ENCODE data around the gene RAD18. TPM values are rescaled to one million over a fixed set of nuclear protein-coding genes. Genes with fewer than 3 reads are reported as not detected.

The RAD18 gene
- total and polyA plus RNA-seq, 9 of the 15 experiments (the other 6 are each of a cell fraction or from before 2014, with no cell fraction given) = 19.2 to 49.4 (median 34.4) TPM

- Histone ChIP-seq H3K27me3 (ENCODE audit: control insufficient read depth in 2 of 2, insufficient read depth in 2 of 2, low read length in 2 of 2) (peaks cover 8 to 26% of the 10 kb centered on the region in 2 experiments; a peak in 4 of 5 replicates), H3K9ac (ENCODE audit: insufficient read depth in 1 of 2, low read depth in 2 of 2, low read length in 2 of 2) (no peak overlapping the region), H3K9me3 (replicated peaks; ENCODE audit: control insufficient read depth, insufficient read depth, low read depth, low read length) (no peaks in the 10 kb centered on the region), H2AFZ (ENCODE audit: low read depth, low read length) (no peak overlapping the region), H3K27ac (ENCODE audit: extremely low read depth, low read depth, low read length) (no peak overlapping the region), H3K4me1 (replicated peaks in 1 of 2; ENCODE audit: control insufficient read depth in 2 of 2, insufficient read depth in 2 of 2, low read length in 2 of 2) (no peaks in the 10 kb centered on the region), H3K4me2 (ENCODE audit: insufficient read depth, low read length) (no peak overlapping the region), H4K20me1 (replicated peaks; ENCODE audit: control insufficient read depth, insufficient read depth, low read length) (no peaks in the 10 kb centered on the region), H3K9me1 (ENCODE audit: control insufficient read depth, insufficient read depth, low read length) (no peaks in the 10 kb centered on the region), H3K36me3 (ENCODE audit: control insufficient read depth, insufficient read depth, low read length) (no peaks in the 10 kb centered on the region), H3K79me2 (ENCODE audit: control insufficient read depth, insufficient read depth, low read length) (no peaks in the 10 kb centered on the region), H3K4me3 (no peak overlapping the region)
- intact Hi-C loops (cut with micrococcal nuclease) (no loop called here), in situ Hi-C loops (cut with MboI) (no loop called here)
- ATAC-seq (no peak), FAIRE-seq (no peak), DNase-seq (ENCODE audit: extremely low read depth in 1 of 4, low spot score in 3 of 4) (no peak)
- 0% methylated on average over 2 of the region's 2 CpGs for WGBS (ENCODE audit: insufficient coverage, low coverage, missing lambda C conversion rate)
- POLR2A ChIA-PET = interaction anchor here (0.6 kb wide), 2 partner anchors 33 to 1873 kb away, joined by 3 read pairs; no protein-coding TSS in a partner anchor
- CTCF ChIA-PET (ENCODE audit: low intra/inter-chr PET ratio) = no interaction called here
- no TSS peak for BruUV-seq (replicated peaks)
- TF ChIP-seq ZNF354B (CRISPR knock-in tag; IDR thresholded peaks at IDR 0.05) = no peak
- no peak for TF ChIP-seq ZFP91 (CRISPR knock-in tag; IDR thresholded peaks at IDR 0.05)
- no peak for TF ChIP-seq HNRNPLL (IDR thresholded peaks at IDR 0.05; ENCODE audit: low read depth, low read length, poor library complexity, severe bottlenecking)
- TF ChIP-seq ZNF436 (CRISPR knock-in tag; IDR thresholded peaks at IDR 0.05) = no peak
- TF ChIP-seq NR2F6 (CRISPR knock-in tag; IDR thresholded peaks at IDR 0.05) = no peak
- TF ChIP-seq, protein P1, sequence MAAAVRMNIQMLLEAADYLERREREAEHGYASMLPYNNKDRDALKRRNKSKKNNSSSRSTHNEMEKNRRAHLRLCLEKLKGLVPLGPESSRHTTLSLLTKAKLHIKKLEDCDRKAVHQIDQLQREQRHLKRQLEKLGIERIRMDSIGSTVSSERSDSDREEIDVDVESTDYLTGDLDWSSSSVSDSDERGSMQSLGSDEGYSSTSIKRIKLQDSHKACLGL (CRISPR knock-in tag; IDR thresholded peaks at IDR 0.05; ENCODE audit: borderline replicate concordance, poor library complexity, severe bottlenecking) = no peak
- TF ChIP-seq NFATC3 (IDR thresholded peaks at IDR 0.05) = no peak
- TF ChIP-seq CCNT2 (IDR thresholded peaks at IDR 0.05; ENCODE audit: borderline replicate concordance, extremely low read depth, insufficient read length, low read depth, low read length) = no peak
- TF ChIP-seq NCOA2 (IDR thresholded peaks at IDR 0.05; ENCODE audit: partially characterized antibody in 2 of 2) = no peak
- no peak for TF ChIP-seq KDM2B (CRISPR knock-in tag; IDR thresholded peaks at IDR 0.05)
- no peak for TF ChIP-seq E2F5 (CRISPR knock-in tag; IDR thresholded peaks at IDR 0.05)
- TF ChIP-seq GATAD2B (IDR thresholded peaks at IDR 0.05; ENCODE audit: borderline replicate concordance) = no peak
- no peak for TF ChIP-seq PRMT5 (CRISPR knock-in tag; IDR thresholded peaks at IDR 0.05)
- TF ChIP-seq ADNP (tag; IDR thresholded peaks at IDR 0.05) = no peak
- TF ChIP-seq, protein P2, sequence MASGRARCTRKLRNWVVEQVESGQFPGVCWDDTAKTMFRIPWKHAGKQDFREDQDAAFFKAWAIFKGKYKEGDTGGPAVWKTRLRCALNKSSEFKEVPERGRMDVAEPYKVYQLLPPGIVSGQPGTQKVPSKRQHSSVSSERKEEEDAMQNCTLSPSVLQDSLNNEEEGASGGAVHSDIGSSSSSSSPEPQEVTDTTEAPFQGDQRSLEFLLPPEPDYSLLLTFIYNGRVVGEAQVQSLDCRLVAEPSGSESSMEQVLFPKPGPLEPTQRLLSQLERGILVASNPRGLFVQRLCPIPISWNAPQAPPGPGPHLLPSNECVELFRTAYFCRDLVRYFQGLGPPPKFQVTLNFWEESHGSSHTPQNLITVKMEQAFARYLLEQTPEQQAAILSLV (tag; IDR thresholded peaks at IDR 0.05) = no peak
- TF ChIP-seq ZNF277 (CRISPR knock-in tag; IDR thresholded peaks at IDR 0.05; ENCODE audit: borderline replicate concordance) = no peak
- no peak for TF ChIP-seq SOX6 (IDR thresholded peaks at IDR 0.05)
- TF ChIP-seq ESRRA (IDR thresholded peaks at IDR 0.05; ENCODE audit: borderline replicate concordance, low read depth) = no peak
- TF ChIP-seq RCOR1 (IDR thresholded peaks at IDR 0.05; ENCODE audit: borderline replicate concordance in 1 of 2, low read depth in 2 of 2, low read length in 2 of 2) = no peak
Observed at GRCh38 chr3:9012521-9012920, 49.2 kb upstream of the RAD18 start.
